Stimulated activated CD4-positive, alpha-beta T cell treated with anti-CD3 and anti-CD28 coated beads, Interleukin-4, amount 100 ng/mL, for 48 hours (primary cell): Measurements from ENCODE around the gene PSMD12.
"Not testable (repeated sequence)": the region's sequence is repeated elsewhere in the genome, so short reads cannot be mapped to it uniquely, and the experiment has no call there.

ENCODE experiments used
- DNase-seq, 2 donors: peaks; one replicate each; pipeline ENCODE4 v3.0.0-alpha.2; 2020; ENCODE audit warnings: low read depth in 2 of 2

Gene PSMD12

GRCh38 chr17:67358612-67359011 is 7.8 kb downstream of the PSMD12 start:
- DNase-seq, result no peak

- DNase-seq, result no peak
Observed at GRCh38 chr17:67353929-67354574, 12.3 kb downstream of the PSMD12 start.

- DNase-seq, result no peak
Observed at GRCh38 chr17:67353161-67353560, 13.2 kb downstream of the PSMD12 start.

- DNase-seq, result no peak
Observed at GRCh38 chr17:67349420-67349819, 17.0 kb downstream of the PSMD12 start.

- DNase-seq, result no peak
Observed at GRCh38 chr17:67347826-67348225, 18.6 kb downstream of the PSMD12 start.

GRCh38 chr17:67343237-67343636 is 23.1 kb downstream of the PSMD12 start:
- DNase-seq, result no peak

GRCh38 chr17:67338353-67338752 is 28.0 kb downstream of the PSMD12 start:
- DNase-seq, result not testable (repeated sequence)

GRCh38 chr17:67336859-67337258 is 29.5 kb downstream of the PSMD12 start:
- no peak for DNase-seq

- no peak for DNase-seq
Observed at GRCh38 chr17:67335245-67335835, 31.0 kb downstream of the PSMD12 start.

- not testable (repeated sequence) for DNase-seq
Observed at GRCh38 chr17:67332162-67332508, 34.2 kb downstream of the PSMD12 start.

- not testable (repeated sequence) for DNase-seq
Observed at GRCh38 chr17:67331381-67332161, 34.8 kb downstream of the PSMD12 start.

GRCh38 chr17:67328026-67328425 is 38.4 kb downstream of the PSMD12 start:
- DNase-seq, result no peak

GRCh38 chr17:67326959-67327745 is 39.2 kb downstream of the PSMD12 start:
- not testable (repeated sequence) for DNase-seq

GRCh38 chr17:67326440-67326839 is 39.9 kb downstream of the PSMD12 start:
- DNase-seq, result no peak

GRCh38 chr17:67324330-67324729 is 42.0 kb downstream of the PSMD12 start:
- no peak for DNase-seq

GRCh38 chr17:67323445-67323844 is 42.9 kb downstream of the PSMD12 start:
- no peak for DNase-seq

GRCh38 chr17:67322042-67322787 is 44.2 kb downstream of the PSMD12 start:
- no peak for DNase-seq

GRCh38 chr17:67321486-67321885 is 44.9 kb downstream of the PSMD12 start:
- DNase-seq, result not testable (repeated sequence)

GRCh38 chr17:67316781-67317180 is 49.6 kb downstream of the PSMD12 start:
- DNase-seq, result no peak

GRCh38 chr17:67315865-67316264 is 50.5 kb downstream of the PSMD12 start:
- DNase-seq, result no peak

GRCh38 chr17:67312265-67312664 is 54.1 kb downstream of the PSMD12 start:
- no peak for DNase-seq
